Measurements from ENCODE around the gene KCNIP1.
A peak's percentile ranks its signal among the peaks of the same experiment; 100 is the strongest.

Gene KCNIP1

GRCh38 chr5:170503990-170504596, at the start of gene KCNIP1:
Gene KCNIP1 (plus strand): TSS chr5:170504020.
- peak; percentile 57 for DNase-seq (ENCODE audit: low read depth, low spot score)

- no peak for DNase-seq (ENCODE audit: low read depth, low spot score)
These were observed 40.4 kb upstream of the KCNIP1 start for GRCh38 chr5:170463426-170463825.

- DNase-seq (ENCODE audit: low read depth, low spot score): no peak
These were observed 39.3 kb upstream of the KCNIP1 start for GRCh38 chr5:170464280-170465127.

GRCh38 chr5:170466553-170466952, 37.3 kb upstream of the KCNIP1 start:
- no peak for DNase-seq (ENCODE audit: low read depth, low spot score)

GRCh38 chr5:170466988-170467707, 36.7 kb upstream of the KCNIP1 start:
- no peak for DNase-seq (ENCODE audit: low read depth, low spot score)

- DNase-seq (ENCODE audit: low read depth, low spot score): no peak
These were observed 35.1 kb upstream of the KCNIP1 start for GRCh38 chr5:170468633-170469285.

DNA sequence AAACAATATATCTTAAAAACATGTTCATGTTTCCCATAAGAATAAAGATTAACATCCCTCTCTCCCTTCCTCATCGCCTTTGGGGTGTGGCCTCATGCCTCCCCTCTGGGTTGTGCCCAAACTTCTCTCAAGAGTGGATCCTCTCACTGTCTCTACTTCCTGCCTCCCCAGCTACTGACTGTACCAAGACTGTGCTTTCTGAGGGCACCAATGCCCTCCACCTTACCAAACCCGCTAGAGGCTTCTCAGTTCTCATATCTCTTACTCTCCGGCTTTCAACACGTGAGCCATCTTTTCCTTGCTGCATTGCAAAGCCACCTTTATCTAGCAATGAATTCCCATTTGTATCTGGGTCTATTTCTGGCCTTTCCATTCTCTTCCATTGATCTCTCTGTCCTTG, 34.4 kb upstream of the KCNIP1 start:
- no peak for DNase-seq (ENCODE audit: low read depth, low spot score)

DNA sequence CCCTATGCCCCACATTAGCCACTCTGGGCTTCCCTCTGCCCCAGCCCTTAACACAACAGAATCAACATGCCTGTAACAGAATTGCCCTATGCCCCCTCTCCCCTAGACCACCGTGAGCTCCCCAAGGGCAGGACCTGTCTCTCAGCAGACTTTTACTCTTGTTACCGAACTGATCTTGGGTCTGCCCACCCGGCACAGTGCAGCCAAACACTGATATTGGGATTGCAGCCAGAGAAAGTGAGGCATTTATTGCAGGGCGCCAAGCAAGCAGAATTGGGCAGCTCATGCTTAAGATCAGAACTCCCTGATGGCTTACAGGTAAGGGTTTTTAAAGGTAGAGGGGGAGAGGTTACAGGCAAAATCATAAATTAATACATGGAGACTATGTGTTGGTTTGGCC, 33.5 kb upstream of the KCNIP1 start:
- no peak for DNase-seq (ENCODE audit: low read depth, low spot score)

DNA sequence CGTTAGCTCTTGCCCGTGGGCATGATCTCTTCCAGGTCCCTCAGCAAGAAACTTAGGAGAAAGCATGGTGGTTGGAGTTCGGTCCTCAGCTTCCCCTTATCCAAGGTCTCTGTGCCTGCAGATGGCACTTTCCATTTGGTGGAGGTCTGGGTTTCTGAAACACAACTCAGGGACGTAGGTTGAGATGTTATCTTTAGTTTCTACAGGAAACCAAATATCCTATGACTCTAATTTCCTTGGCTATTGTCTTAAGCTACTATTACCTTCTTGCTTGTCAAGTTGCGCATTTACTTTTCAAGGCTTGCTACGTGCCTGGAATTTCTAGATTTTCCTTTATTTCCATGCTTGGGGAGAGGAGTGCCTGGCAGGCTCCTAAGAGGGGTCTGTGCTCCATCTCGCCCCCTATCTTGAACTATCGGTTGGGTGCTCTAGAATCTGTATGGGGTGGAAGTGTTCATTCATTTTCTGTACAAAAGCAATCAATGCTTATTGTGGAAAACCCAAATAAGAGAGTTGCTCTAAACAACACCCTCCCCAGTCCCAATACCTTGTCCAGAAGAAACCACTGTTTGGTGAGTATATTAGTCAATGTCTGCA, 32.9 kb upstream of the KCNIP1 start:
- DNase-seq (ENCODE audit: low read depth, low spot score): no peak

DNA sequence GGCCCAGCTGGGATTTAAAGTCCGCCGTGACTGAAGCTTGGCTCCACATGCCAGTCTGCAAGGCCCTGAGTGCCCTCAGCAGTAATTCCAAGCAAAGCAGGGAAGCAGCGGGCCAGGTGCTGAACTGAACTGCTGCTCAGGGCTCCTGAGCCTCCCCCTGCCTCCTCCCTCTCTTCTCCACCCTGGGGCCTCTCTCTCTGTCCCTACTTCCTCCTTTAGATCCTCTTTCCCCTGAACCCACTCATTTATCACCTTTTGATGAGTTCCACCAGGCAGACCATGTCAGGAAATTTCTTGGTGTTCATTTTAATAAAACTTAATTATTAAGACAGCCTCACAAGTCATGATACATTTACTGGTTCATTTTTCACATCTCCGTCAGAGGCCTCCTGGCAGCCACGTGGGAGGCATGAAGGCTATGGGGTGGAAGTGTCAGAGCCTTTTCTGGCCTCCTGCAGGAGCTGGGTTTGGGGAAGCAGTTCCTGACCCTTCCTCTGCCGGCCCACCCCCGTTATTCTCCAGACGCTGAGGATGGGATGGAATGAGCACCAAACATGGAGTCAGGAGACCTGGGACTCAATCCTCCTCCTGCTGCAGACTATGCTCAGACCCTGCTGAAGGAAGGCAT, 32.2 kb upstream of the KCNIP1 start:
- DNase-seq (ENCODE audit: low read depth, low spot score): no peak

DNA sequence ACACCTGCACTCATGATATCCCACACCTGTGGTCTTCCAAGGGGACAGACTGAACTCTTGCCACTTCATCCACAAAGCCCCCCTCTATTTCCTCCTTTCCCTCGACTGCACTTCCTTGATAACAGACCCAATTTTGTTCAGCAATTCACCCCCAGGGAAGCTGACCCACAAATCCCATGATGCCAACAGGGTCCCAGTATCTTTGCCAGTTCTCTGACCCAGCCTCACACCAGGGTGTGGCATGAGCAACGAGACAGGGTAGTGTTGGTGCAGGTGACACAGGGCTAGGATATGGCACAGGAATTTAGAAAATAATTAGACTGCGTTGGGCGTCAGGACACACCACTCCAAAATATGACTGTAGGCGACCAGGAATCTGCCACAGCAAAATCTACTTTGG, 30.2 kb upstream of the KCNIP1 start:
- no peak for DNase-seq (ENCODE audit: low read depth, low spot score)

DNA sequence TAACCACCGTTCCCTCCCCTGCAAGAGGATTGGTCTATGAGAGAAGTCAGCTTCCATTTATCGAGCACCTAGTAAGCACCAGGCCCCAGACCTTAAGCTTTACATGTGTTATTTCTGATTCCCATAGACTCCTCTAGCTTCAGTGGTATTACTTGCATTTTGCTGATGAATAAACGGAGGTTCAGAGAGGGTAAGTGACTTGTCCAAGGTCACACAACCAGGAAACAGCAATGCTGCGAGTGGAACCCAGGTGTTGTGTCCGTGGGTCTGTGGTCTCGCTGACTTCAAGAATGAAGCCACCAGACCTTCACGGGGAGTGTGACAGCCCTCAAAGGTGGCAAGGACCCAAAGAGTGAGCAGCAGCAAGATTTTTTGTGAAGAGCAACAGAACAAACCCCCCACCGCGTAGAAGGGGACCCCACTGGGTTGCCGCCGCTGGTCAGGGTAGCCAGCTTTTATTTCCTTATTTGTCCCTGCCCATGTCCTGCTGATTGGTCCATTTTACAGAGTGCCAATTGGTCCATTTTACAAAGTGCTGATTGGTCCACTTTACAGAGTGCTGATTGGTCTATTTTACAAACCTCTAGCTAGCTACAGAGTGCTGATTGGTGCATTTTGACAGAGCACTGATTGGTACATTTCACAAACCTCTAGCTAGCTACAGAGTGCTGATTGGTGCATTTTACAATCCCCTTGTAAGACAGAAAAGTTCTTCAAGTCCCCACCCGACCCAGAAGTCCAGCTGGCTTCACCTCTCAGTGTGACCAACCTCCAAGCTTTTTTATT, 29.1 kb upstream of the KCNIP1 start:
- DNase-seq (ENCODE audit: low read depth, low spot score): no peak

GRCh38 chr5:170475294-170476000, 28.4 kb upstream of the KCNIP1 start:
- no peak for DNase-seq (ENCODE audit: low read depth, low spot score)

DNA sequence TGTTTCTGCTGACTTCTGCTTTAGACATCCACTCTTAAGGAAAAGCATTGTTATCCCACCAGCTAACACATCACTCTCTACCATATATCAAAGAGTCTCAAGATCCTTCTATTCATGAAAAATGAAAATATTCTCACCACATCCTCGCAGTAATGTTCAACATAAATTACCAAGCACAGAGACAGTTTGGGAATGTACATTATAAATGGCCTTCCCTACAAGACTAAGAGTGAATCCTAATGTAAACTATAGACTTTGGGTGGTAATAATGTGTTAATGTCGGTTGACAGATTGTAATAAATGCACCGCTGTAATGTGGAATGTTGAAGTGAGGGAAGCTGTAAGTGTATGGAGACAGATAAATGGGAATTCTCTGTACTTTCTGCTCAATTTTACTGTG, 27.1 kb upstream of the KCNIP1 start:
- no peak for DNase-seq (ENCODE audit: low read depth, low spot score)

DNA sequence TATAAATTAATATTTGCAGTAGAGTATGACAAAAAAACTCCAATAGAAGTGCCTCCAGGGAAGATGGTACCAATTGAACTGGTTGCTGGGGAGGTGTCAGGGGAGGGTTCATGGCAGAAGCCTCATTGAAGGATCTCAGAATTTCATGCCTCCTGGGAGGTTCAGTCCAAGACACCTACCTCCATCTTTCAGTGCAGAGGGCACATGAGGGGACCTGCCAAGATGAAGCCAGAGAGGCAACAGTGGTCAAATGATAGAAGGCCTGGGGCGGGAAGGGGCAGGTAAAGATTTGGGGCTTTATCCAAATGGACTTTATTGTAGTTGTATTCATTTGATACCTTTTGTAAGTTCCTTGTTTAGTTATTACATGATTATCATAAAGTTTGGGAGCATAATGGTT, 25.9 kb upstream of the KCNIP1 start:
- DNase-seq (ENCODE audit: low read depth, low spot score): no peak

GRCh38 chr5:170478306-170478705, 25.5 kb upstream of the KCNIP1 start:
- no peak for DNase-seq (ENCODE audit: low read depth, low spot score)

DNA sequence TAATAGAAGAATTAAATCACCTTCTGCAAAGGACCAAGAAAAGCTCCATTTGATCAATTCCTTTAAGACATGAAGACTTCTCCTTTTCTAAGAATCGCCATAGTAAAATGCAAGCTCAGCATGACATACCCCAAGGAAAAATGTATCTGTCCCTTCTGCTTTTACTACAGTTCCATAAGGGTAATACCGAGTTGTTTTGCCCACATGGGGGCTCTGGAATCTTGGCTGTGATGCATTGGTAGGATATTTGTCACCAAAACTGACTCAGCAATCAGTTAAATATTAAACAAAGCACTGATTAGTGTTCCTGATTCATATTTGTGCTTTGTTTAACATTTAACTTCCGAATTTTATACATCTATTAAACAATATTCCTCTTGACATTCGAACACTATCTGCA, 24.3 kb upstream of the KCNIP1 start:
- no peak for DNase-seq (ENCODE audit: low read depth, low spot score)

- no peak for DNase-seq (ENCODE audit: low read depth, low spot score)
These were observed 23.6 kb upstream of the KCNIP1 start for GRCh38 chr5:170480260-170480659.

GRCh38 chr5:170481849-170482248, 22.0 kb upstream of the KCNIP1 start:
- DNase-seq (ENCODE audit: low read depth, low spot score): no peak

GRCh38 chr5:170482511-170482910, 21.3 kb upstream of the KCNIP1 start:
- DNase-seq (ENCODE audit: low read depth, low spot score): no peak

Data from ELF-1 (cell line).